ENCODE data around the gene PCDHGB6. TPM values are rescaled to one million over a fixed set of nuclear protein-coding genes. Genes with fewer than 3 reads are reported as not detected.

Gene PCDHGB6
- polyA plus RNA-seq, 1 donor, result 7.3 TPM

Other genes with a start within 250 kb of the PCDHGB6 start
- gene PCDHB7, start 235.4 kb upstream of the PCDHGB6 start, polyA plus RNA-seq (ENCODE audit: insufficient read length), result 4.5 TPM
- 2.6 TPM for gene PCDHB8, start 230.2 kb upstream of the PCDHGB6 start, polyA plus RNA-seq (ENCODE audit: insufficient read length)
- gene PCDHB16, start 225.6 kb upstream of the PCDHGB6 start, polyA plus RNA-seq (ENCODE audit: insufficient read length), result 8.1 TPM
- gene PCDHB9, start 220.9 kb upstream of the PCDHGB6 start, polyA plus RNA-seq (ENCODE audit: insufficient read length), result 4.3 TPM
- 7.2 TPM for gene PCDHB10, start 215.7 kb upstream of the PCDHGB6 start, polyA plus RNA-seq (ENCODE audit: insufficient read length)
- gene PCDHB11, start 208.4 kb upstream of the PCDHGB6 start, polyA plus RNA-seq (ENCODE audit: insufficient read length), result 4.4 TPM
- gene PCDHB12, start 199.3 kb upstream of the PCDHGB6 start, polyA plus RNA-seq (ENCODE audit: insufficient read length), result 4.6 TPM
- 9.3 TPM for gene PCDHB13, start 194.1 kb upstream of the PCDHGB6 start, polyA plus RNA-seq (ENCODE audit: insufficient read length)
- 11.3 TPM for gene PCDHB14, start 184.7 kb upstream of the PCDHGB6 start, polyA plus RNA-seq (ENCODE audit: insufficient read length)
- 12.5 TPM for gene PCDHB15, start 162.6 kb upstream of the PCDHGB6 start, polyA plus RNA-seq (ENCODE audit: insufficient read length)
- 0.23 TPM for gene SLC25A2, start 104.0 kb upstream of the PCDHGB6 start, polyA plus RNA-seq (ENCODE audit: insufficient read length)
- 154 TPM for gene TAF7, start 87.2 kb upstream of the PCDHGB6 start, polyA plus RNA-seq (ENCODE audit: insufficient read length)
- 1.1 TPM for gene PCDHGA1, start 77.5 kb upstream of the PCDHGB6 start, polyA plus RNA-seq (ENCODE audit: insufficient read length)
- 6.8 TPM for gene PCDHGA2, start 69.3 kb upstream of the PCDHGB6 start, polyA plus RNA-seq (ENCODE audit: insufficient read length)
- gene PCDHGA3, start 64.2 kb upstream of the PCDHGB6 start, polyA plus RNA-seq (ENCODE audit: insufficient read length), result 2.9 TPM
- 1.9 TPM for gene PCDHGB1, start 57.9 kb upstream of the PCDHGB6 start, polyA plus RNA-seq (ENCODE audit: insufficient read length)
- 2.6 TPM for gene PCDHGA4, start 53.0 kb upstream of the PCDHGB6 start, polyA plus RNA-seq (ENCODE audit: insufficient read length)
- gene PCDHGB2, start 48.0 kb upstream of the PCDHGB6 start, polyA plus RNA-seq (ENCODE audit: insufficient read length), result 4.0 TPM
- gene PCDHGA5, start 43.9 kb upstream of the PCDHGB6 start, polyA plus RNA-seq (ENCODE audit: insufficient read length), result 2.7 TPM
- 2.8 TPM for gene PCDHGB3, start 37.8 kb upstream of the PCDHGB6 start, polyA plus RNA-seq (ENCODE audit: insufficient read length)
- 8.1 TPM for gene PCDHGA6, start 34.1 kb upstream of the PCDHGB6 start, polyA plus RNA-seq (ENCODE audit: insufficient read length)
- gene PCDHGA7, start 25.3 kb upstream of the PCDHGB6 start, polyA plus RNA-seq (ENCODE audit: insufficient read length), result 2.2 TPM
- 7.6 TPM for gene PCDHGB4, start 20.3 kb upstream of the PCDHGB6 start, polyA plus RNA-seq (ENCODE audit: insufficient read length)
- gene PCDHGA8, start 15.4 kb upstream of the PCDHGB6 start, polyA plus RNA-seq (ENCODE audit: insufficient read length), result 0.60 TPM
- 10.9 TPM for gene PCDHGB5, start 10.1 kb upstream of the PCDHGB6 start, polyA plus RNA-seq (ENCODE audit: insufficient read length)
- 6.5 TPM for gene PCDHGA9, start 5.2 kb upstream of the PCDHGB6 start, polyA plus RNA-seq (ENCODE audit: insufficient read length)
- gene PCDHGA10, start 5.0 kb downstream of the PCDHGB6 start, polyA plus RNA-seq (ENCODE audit: insufficient read length), result 3.7 TPM
- gene PCDHGB7, start 9.7 kb downstream of the PCDHGB6 start, polyA plus RNA-seq (ENCODE audit: insufficient read length), result 17.3 TPM
- 5.1 TPM for gene PCDHGA11, start 13.0 kb downstream of the PCDHGB6 start, polyA plus RNA-seq (ENCODE audit: insufficient read length)
- 1.5 TPM for gene PCDHGA12, start 22.5 kb downstream of the PCDHGB6 start, polyA plus RNA-seq (ENCODE audit: insufficient read length)
- 99.2 TPM for gene PCDHGC3, start 67.9 kb downstream of the PCDHGB6 start, polyA plus RNA-seq (ENCODE audit: insufficient read length)
- gene PCDHGC4, start 77.0 kb downstream of the PCDHGB6 start, polyA plus RNA-seq (ENCODE audit: insufficient read length), result 4.4 TPM
- 0.81 TPM for gene PCDHGC5, start 81.1 kb downstream of the PCDHGB6 start, polyA plus RNA-seq (ENCODE audit: insufficient read length)
- gene DIAPH1, start 211.0 kb downstream of the PCDHGB6 start, polyA plus RNA-seq (ENCODE audit: insufficient read length), result 80.0 TPM
- 122 TPM for gene HDAC3, start 228.8 kb downstream of the PCDHGB6 start, polyA plus RNA-seq (ENCODE audit: insufficient read length)
- 1.1 TPM for gene RELL2, start 229.0 kb downstream of the PCDHGB6 start, polyA plus RNA-seq (ENCODE audit: insufficient read length)
- 17.3 TPM for gene FCHSD1, start 243.4 kb downstream of the PCDHGB6 start, polyA plus RNA-seq (ENCODE audit: insufficient read length)